DOHH2 (cell line): ENCODE data around the gene SLC3A2.

Experiments
- H3F3A ChIP-seq: fragments of 200-600 bp; sonication (generic), shearing (Covaris generic); 2 replicates; pipeline ENCODE4 v1.6.0; 2016; ENCODE audit warnings: antibody characterized with exemption, mild to moderate bottlenecking; ENCODE audit not compliant: control insufficient read depth, insufficient read depth
- H3K27ac ChIP-seq: fragments of 200-600 bp; sonication (generic); 2 replicates; pipeline ENCODE4 v1.5.1; 2014; ENCODE audit warnings: low read depth, mild to moderate bottlenecking, low read length, moderate library complexity
- H3K27me3 ChIP-seq: fragments of 200-600 bp; sonication (generic); 2 replicates; pipeline ENCODE4 v1.6.1; 2014; ENCODE audit warnings: mild to moderate bottlenecking, low read length, mixed read lengths; ENCODE audit not compliant: control insufficient read depth
- H3K36me3 ChIP-seq: fragments of 200-600 bp; sonication (generic); 2 replicates; pipeline ENCODE4 v1.6.1; 2014; ENCODE audit warnings: mild to moderate bottlenecking, low read length, moderate library complexity, mixed read lengths; ENCODE audit not compliant: control insufficient read depth
- H3K4me1 ChIP-seq: fragments of 200-600 bp; sonication (generic); 2 replicates; pipeline ENCODE4 v1.6.1; 2014; ENCODE audit warnings: mild to moderate bottlenecking, low read length, mixed read lengths; ENCODE audit not compliant: control insufficient read depth
- H3K4me2 ChIP-seq: fragments of 200-600 bp; sonication (generic); 2 replicates; pipeline ENCODE4 v1.6.0; 2014; ENCODE audit warnings: mild to moderate bottlenecking, low read length, moderate library complexity
- H3K4me3 ChIP-seq: fragments of 200-600 bp; sonication (generic); 2 replicates; pipeline ENCODE4 v1.5.1; 2014; ENCODE audit warnings: mild to moderate bottlenecking, low read length, mixed read lengths
- H3K79me2 ChIP-seq: fragments of 200-600 bp; sonication (generic); 2 replicates; pipeline ENCODE4 v1.6.1; 2014; ENCODE audit warnings: mild to moderate bottlenecking, low read length, mixed read lengths; ENCODE audit not compliant: control insufficient read depth
- H3K9me2 ChIP-seq: fragments of 200-600 bp; sonication (generic); replicated peaks from 2 replicates; pipeline ENCODE4 v1.6.1; 2014; ENCODE audit warnings: mild to moderate bottlenecking, low read length, mixed read lengths; ENCODE audit not compliant: control insufficient read depth
- H3K9me3 ChIP-seq: fragments of 200-600 bp; sonication (generic); 2 replicates; pipeline ENCODE4 v1.6.1; 2014; ENCODE audit warnings: antibody characterized with exemption, low read length, mixed read lengths; ENCODE audit not compliant: control insufficient read depth, insufficient read depth
- H4K20me1 ChIP-seq: fragments of 200-600 bp; sonication (generic); 2 replicates; pipeline ENCODE4 v1.6.0; 2014; ENCODE audit warnings: low read depth, mild to moderate bottlenecking, antibody characterized with exemption, low read length, moderate library complexity; ENCODE audit not compliant: control insufficient read depth, insufficient read depth
- CTCF ChIP-seq: fragments of 200-600 bp; sonication (generic); IDR thresholded peaks from one replicate; pipeline ENCODE4 v1.5.1; 2014; ENCODE audit warnings: antibody characterized with exemption, mild to moderate bottlenecking, low read depth, low read length; ENCODE audit not compliant: poor library complexity, severe bottlenecking
- EZH2phosphoT487 ChIP-seq: fragments of 200-600 bp; sonication (generic); IDR thresholded peaks from 2 replicates; pipeline ENCODE4 v1.6.1; 2017; ENCODE audit warnings: borderline replicate concordance, mild to moderate bottlenecking, antibody characterized with exemption, low read length, moderate library complexity, mixed read lengths

Gene SLC3A2

GRCh38 chr11:62914416-62914815 is 33.7 kb downstream of the SLC3A2 start:
- Histone ChIP-seq H3K27ac (no peak overlapping the region), H3K4me3 (no peak overlapping the region), H3K4me1 (no peaks in the 10 kb centered on the region), H3F3A (no peaks in the 10 kb centered on the region), H3K36me3 (no peaks in the 10 kb centered on the region), H3K27me3 (peaks cover 9% of the 10 kb centered on the region; the same call in 1 of the 2 replicates), H3K9me2 (no peaks in the 10 kb centered on the region), H3K9me3 (no peaks in the 10 kb centered on the region), H4K20me1 (no peaks in the 10 kb centered on the region; the same call in 1 of the 2 replicates), H3K4me2 (no peak overlapping the region), H3K79me2 (no peaks in the 10 kb centered on the region)
- TF ChIP-seq CTCF = no peak
- no peak for TF ChIP-seq EZH2phosphoT487

GRCh38 chr11:62917906-62918502 is 37.3 kb downstream of the SLC3A2 start:
- no peaks in the 10 kb centered on the region for H3K79me2 ChIP-seq
- peaks cover 4% of the 10 kb centered on the region; the same call in 1 of the 2 replicates for H3K4me1 ChIP-seq
- peaks cover 11% of the 10 kb centered on the region for H3K27me3 ChIP-seq

GRCh38 chr11:62918531-62918930 is 37.8 kb downstream of the SLC3A2 start:
- H3K4me2 ChIP-seq = no peak overlapping the region
- no peaks in the 10 kb centered on the region for H3F3A ChIP-seq
- H3K27ac ChIP-seq = no peak overlapping the region
- no peaks in the 10 kb centered on the region for H3K79me2 ChIP-seq
- no peak overlapping the region for H3K4me3 ChIP-seq
- H4K20me1 ChIP-seq = no peaks in the 10 kb centered on the region; the same call in 1 of the 2 replicates
- peaks cover 6% of the 10 kb centered on the region for H3K4me1 ChIP-seq
- H3K36me3 ChIP-seq = no peaks in the 10 kb centered on the region
- H3K9me3 ChIP-seq = no peaks in the 10 kb centered on the region
- peaks cover 14% of the 10 kb centered on the region for H3K27me3 ChIP-seq
- no peaks in the 10 kb centered on the region for H3K9me2 ChIP-seq
- TF ChIP-seq EZH2phosphoT487 (no peak), CTCF (no peak)

More at GRCh38 chr11:62917906-62918502, 37.3 kb downstream of the SLC3A2 start:
- Histone ChIP-seq H3K4me3 (no peak overlapping the region), H4K20me1 (no peaks in the 10 kb centered on the region; the same call in 1 of the 2 replicates), H3K27ac (no peak overlapping the region), H3F3A (no peaks in the 10 kb centered on the region), H3K9me2 (no peaks in the 10 kb centered on the region), H3K4me2 (no peak overlapping the region), H3K9me3 (no peaks in the 10 kb centered on the region), H3K36me3 (no peaks in the 10 kb centered on the region)
- TF ChIP-seq EZH2phosphoT487 (no peak), CTCF (no peak)
